Keratinocyte (primary cell): ENCODE results near the gene HIP1. TPM values are rescaled to one million over a fixed set of nuclear protein-coding genes. Genes with fewer than 3 reads are reported as not detected.

Experiments used
- DNase-seq: peaks from one replicate; pipeline ENCODE4 v3.0.0-alpha.2; 2011; ENCODE audit warnings: low read depth, missing footprints, low spot score
- FAIRE-seq: peaks from 2 replicates; lab custom pipeline; 2011; peaks lifted over from hg19 to GRCh38; lab: Jason Lieb, UNC
- H2AFZ ChIP-seq: 2 replicates; pipeline ENCODE4 v1.6.0; 2012; ENCODE audit warnings: low read length, control low read depth, inconsistent platforms; ENCODE audit not compliant: control insufficient read depth
- H3K27ac ChIP-seq: 2 replicates; pipeline ENCODE4 v1.5.1; 2011; ENCODE audit warnings: low read length; ENCODE audit not compliant: control insufficient read depth, insufficient read depth
- H3K27me3 ChIP-seq: 3 replicates; pipeline ENCODE4 v1.6.0; 2011; ENCODE audit warnings: low read length; ENCODE audit not compliant: control insufficient read depth, insufficient read depth; ENCODE audit errors: extremely low read depth
- H3K36me3 ChIP-seq, 2 experiments: 2 replicates in 1 of 2; 3 replicates in 1 of 2; pipeline ENCODE4 v1.5.1; 2011; ENCODE audit warnings: low read length in 2 of 2, mild to moderate bottlenecking in 1 of 2; ENCODE audit not compliant: control insufficient read depth in 2 of 2, insufficient read depth in 2 of 2; ENCODE audit errors: extremely low read depth in 1 of 2
- H3K4me1 ChIP-seq: 3 replicates; pipeline ENCODE4 v1.5.1; 2011; ENCODE audit warnings: low read length; ENCODE audit not compliant: control insufficient read depth, insufficient read depth; ENCODE audit errors: extremely low read depth
- H3K4me2 ChIP-seq: 3 replicates; pipeline ENCODE4 v1.6.0; 2011; ENCODE audit warnings: low read depth, low read length; ENCODE audit not compliant: control insufficient read depth, insufficient read depth; ENCODE audit errors: extremely low read depth
- H3K4me3 ChIP-seq, 3 experiments: fragments of 200-600 bp in 1 of 3; sonication (generic) in 1 of 3; 2 replicates in 2 of 3; 3 replicates in 1 of 3; pipeline ENCODE4 v1.5.1; 2011 to 2016; ENCODE audit warnings: low read length in 3 of 3, mild to moderate bottlenecking in 3 of 3, control low read depth in 2 of 3, inconsistent platforms in 1 of 3, low read depth in 1 of 3, mixed read lengths in 1 of 3, mixed run types in 1 of 3, moderate library complexity in 1 of 3; ENCODE audit not compliant: control insufficient read depth in 2 of 3, insufficient read depth in 2 of 3; ENCODE audit errors: extremely low read depth in 1 of 3
- H3K79me2 ChIP-seq: 2 replicates; pipeline ENCODE4 v1.6.0; 2012; ENCODE audit warnings: low read length; ENCODE audit not compliant: control insufficient read depth, insufficient read depth
- H3K9ac ChIP-seq: 3 replicates; pipeline ENCODE4 v1.6.0; 2011; ENCODE audit warnings: low read length; ENCODE audit not compliant: control insufficient read depth, insufficient read depth; ENCODE audit errors: extremely low read depth
- H3K9me1 ChIP-seq: 3 replicates; pipeline ENCODE4 v1.6.0; 2011; ENCODE audit warnings: low read length; ENCODE audit not compliant: control insufficient read depth, insufficient read depth; ENCODE audit errors: extremely low read depth
- H3K9me3 ChIP-seq: 2 replicates; pipeline ENCODE4 v1.5.1; 2012; ENCODE audit warnings: low read depth, low read length; ENCODE audit not compliant: control insufficient read depth
- H4K20me1 ChIP-seq: 3 replicates; pipeline ENCODE4 v1.6.0; 2011; ENCODE audit warnings: low read length; ENCODE audit not compliant: control insufficient read depth, insufficient read depth; ENCODE audit errors: extremely low read depth
- EZH2 ChIP-seq: IDR thresholded peaks from one replicate; pipeline ENCODE4 v1.6.1; 2012; ENCODE audit warnings: inconsistent platforms, mild to moderate bottlenecking, low read length, moderate library complexity
- dilution Hi-C: fragments of 300-500 bp; cut with MboI; formaldehyde crosslinking; loops from one replicate; pipeline ENCODE4 v1.7.0; 2020; ENCODE audit warnings: low sequenced_read_pairs; ENCODE audit not compliant: extremely low pct_ligation_motif_present
- polyA plus RNA-seq, 5 experiments: library from polyadenylated mRNA; depleted of rRNA in 3 of 5; stranded (reverse) in 3 of 5; stranded (forward) in 1 of 5; unstranded in 1 of 5; fragments of >200 nt; gene quantifications; 1 replicate in 1 of 5; 2 replicates in 3 of 5; 3 replicates in 1 of 5; pipeline versions ENCODE4 v1.2.1 to v1.2.3, GENCODE V29; 2011 to 2012; ENCODE audit warnings: missing spikeins in 2 of 5, low read depth in 1 of 5, low replicate concordance in 1 of 5
- TF ChIP-seq, protein P1 (sequence below), 3 experiments: IDR thresholded peaks in 1 of 3; conservative IDR thresholded peaks in 1 of 3; optimal IDR thresholded peaks in 1 of 3; 2 replicates in 2 of 3; 3 replicates in 1 of 3; pipeline versions ENCODE3 to v1.5.1; 2011; ENCODE audit warnings: low read length in 3 of 3, mild to moderate bottlenecking in 3 of 3, moderate library complexity in 2 of 3, control low read depth in 1 of 3, inconsistent platforms in 1 of 3; ENCODE audit not compliant: insufficient read depth in 2 of 3; ENCODE audit errors: extremely low read depth in 1 of 3

Gene HIP1
- polyA plus RNA-seq, 1 donor (not counting 4 experiments of a cell fraction or from before 2014, with no cell fraction given), result 5.0 TPM

DNA sequence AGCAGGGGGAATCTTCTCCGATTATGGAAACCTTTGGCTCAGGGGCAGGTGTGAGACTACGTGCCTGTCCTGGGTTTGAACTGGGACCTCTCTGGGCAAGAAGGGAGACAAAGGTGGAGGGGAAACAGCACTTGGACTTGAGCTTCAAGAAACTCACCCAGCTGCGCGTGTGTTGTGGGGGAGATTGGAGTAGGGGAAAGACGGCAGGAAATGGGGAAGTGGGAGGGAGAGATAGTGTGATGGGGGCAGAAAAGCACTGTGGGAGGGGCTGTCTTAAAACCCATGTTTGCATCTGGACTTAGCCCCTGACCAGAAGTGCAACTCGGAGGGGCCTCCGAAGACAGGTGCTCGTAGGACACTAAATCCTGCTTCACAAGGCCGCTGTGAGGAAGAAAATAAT lies 107.0 kb downstream of the HIP1 start:
- no peak overlapping the region for H3K27ac ChIP-seq
- no peak overlapping the region for H3K4me3 ChIP-seq
- dilution Hi-C loops, result no loop called here
- no peaks in the 10 kb centered on the region for H4K20me1 ChIP-seq
- DNase-seq, result no peak
- no peaks in the 10 kb centered on the region for H3K79me2 ChIP-seq
- H3K36me3 ChIP-seq, result no peaks in the 10 kb centered on the region
- H3K9me3 ChIP-seq, result peaks cover 3% of the 10 kb centered on the region
- no peak for TF ChIP-seq EZH2
- TF ChIP-seq, protein P1, sequence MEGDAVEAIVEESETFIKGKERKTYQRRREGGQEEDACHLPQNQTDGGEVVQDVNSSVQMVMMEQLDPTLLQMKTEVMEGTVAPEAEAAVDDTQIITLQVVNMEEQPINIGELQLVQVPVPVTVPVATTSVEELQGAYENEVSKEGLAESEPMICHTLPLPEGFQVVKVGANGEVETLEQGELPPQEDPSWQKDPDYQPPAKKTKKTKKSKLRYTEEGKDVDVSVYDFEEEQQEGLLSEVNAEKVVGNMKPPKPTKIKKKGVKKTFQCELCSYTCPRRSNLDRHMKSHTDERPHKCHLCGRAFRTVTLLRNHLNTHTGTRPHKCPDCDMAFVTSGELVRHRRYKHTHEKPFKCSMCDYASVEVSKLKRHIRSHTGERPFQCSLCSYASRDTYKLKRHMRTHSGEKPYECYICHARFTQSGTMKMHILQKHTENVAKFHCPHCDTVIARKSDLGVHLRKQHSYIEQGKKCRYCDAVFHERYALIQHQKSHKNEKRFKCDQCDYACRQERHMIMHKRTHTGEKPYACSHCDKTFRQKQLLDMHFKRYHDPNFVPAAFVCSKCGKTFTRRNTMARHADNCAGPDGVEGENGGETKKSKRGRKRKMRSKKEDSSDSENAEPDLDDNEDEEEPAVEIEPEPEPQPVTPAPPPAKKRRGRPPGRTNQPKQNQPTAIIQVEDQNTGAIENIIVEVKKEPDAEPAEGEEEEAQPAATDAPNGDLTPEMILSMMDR (optimal IDR thresholded peaks at IDR 0.05 in 1 of 3, IDR thresholded peaks at IDR 0.05 in 1 of 3, conservative IDR thresholded peaks at IDR 0.05 in 1 of 3; ENCODE audit: extremely low read depth in 1 of 3, insufficient read depth in 2 of 3, low read length in 3 of 3), result no peak
- H3K4me2 ChIP-seq, result no peak overlapping the region
- no peak overlapping the region for H3K9ac ChIP-seq
- H3K27me3 ChIP-seq, result no peaks in the 10 kb centered on the region
- no peak overlapping the region for H2AFZ ChIP-seq
- no peaks in the 10 kb centered on the region for H3K4me1 ChIP-seq
- no peak for FAIRE-seq
- H3K9me1 ChIP-seq, result no peaks in the 10 kb centered on the region

DNA sequence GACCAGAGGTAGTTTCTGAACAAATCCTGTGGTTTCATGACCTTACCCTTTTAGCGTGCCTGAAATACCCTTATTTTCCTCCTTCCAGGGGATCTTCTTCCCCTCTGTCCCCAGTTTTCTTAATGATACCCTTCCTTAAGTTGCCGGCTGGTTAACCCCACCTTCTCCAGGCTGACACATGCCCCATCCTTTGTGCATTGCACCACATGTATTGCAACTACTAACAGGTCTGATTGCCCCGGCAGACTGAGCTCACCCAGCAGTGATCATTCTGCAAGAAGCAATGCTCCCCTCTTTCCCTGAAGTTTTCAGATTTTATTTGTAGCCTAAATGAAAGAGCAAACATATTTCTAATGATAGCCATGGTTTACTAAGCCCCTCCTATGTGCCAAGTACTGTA lies 108.2 kb downstream of the HIP1 start:
- FAIRE-seq (no peak), DNase-seq (no peak)
- H3K9ac ChIP-seq, result no peak overlapping the region
- H4K20me1 ChIP-seq, result no peaks in the 10 kb centered on the region
- no peak overlapping the region for H2AFZ ChIP-seq
- no peaks in the 10 kb centered on the region for H3K4me1 ChIP-seq
- H3K4me2 ChIP-seq, result no peak overlapping the region
- no peak overlapping the region for H3K4me3 ChIP-seq
- H3K36me3 ChIP-seq, result no peaks in the 10 kb centered on the region
- H3K27me3 ChIP-seq, result no peaks in the 10 kb centered on the region
- no peaks in the 10 kb centered on the region for H3K9me1 ChIP-seq
- dilution Hi-C loops, result no loop called here
- H3K79me2 ChIP-seq, result no peaks in the 10 kb centered on the region
- TF ChIP-seq, protein P1 (optimal IDR thresholded peaks at IDR 0.05 in 1 of 3, IDR thresholded peaks at IDR 0.05 in 1 of 3, conservative IDR thresholded peaks at IDR 0.05 in 1 of 3; ENCODE audit: extremely low read depth in 1 of 3, insufficient read depth in 2 of 3, low read length in 3 of 3), result no peak
- no peak for TF ChIP-seq EZH2
- H3K27ac ChIP-seq, result no peak overlapping the region
- H3K9me3 ChIP-seq, result peaks cover 3% of the 10 kb centered on the region
